Activated T-helper 2 cell treated with anti-CD3 and anti-CD28 coated beads, Interferon-gamma antibody, Interleukin-2, Interleukin-4, amounts not matched to agents 10 μg/mL and 5 μg/mL and 100 μg/mL, durations not matched to agents 14 hours and 24 hours and 36 hours (primary cell): Measurements from ENCODE around the gene STARD10. TPM values are rescaled to one million over a fixed set of nuclear protein-coding genes. Genes with fewer than 3 reads are reported as not detected.

Source experiments
- DNase-seq: peaks from one replicate; pipeline ENCODE4 v3.0.0; 2021; ENCODE audit warnings: low spot score
- H3K27ac Mint-ChIP-seq: one replicate; pipeline ENCODE4 v1.8.0; 2021; ENCODE audit warnings: mixed read lengths
- H3K27me3 Mint-ChIP-seq: one replicate; pipeline ENCODE4 v1.8.0; 2021; ENCODE audit warnings: low read depth, mixed read lengths
- H3K36me3 Mint-ChIP-seq: one replicate; pipeline ENCODE4 v1.8.0; 2021; ENCODE audit warnings: low read depth, mixed read lengths
- H3K4me1 Mint-ChIP-seq: one replicate; pipeline ENCODE4 v1.8.0; 2021; ENCODE audit warnings: low read depth, mixed read lengths
- H3K4me3 Mint-ChIP-seq: one replicate; pipeline ENCODE4 v1.8.0; 2021; ENCODE audit warnings: low read depth, mild to moderate bottlenecking, moderate library complexity, mixed read lengths
- H3K9me3 Mint-ChIP-seq: one replicate; pipeline ENCODE4 v1.8.0; 2021; ENCODE audit warnings: mixed read lengths
- intact Hi-C: fragments of 100-400 bp; cut with micrococcal nuclease; formaldehyde crosslinking; loops from one replicate; pipeline ENCODE4 v1.15.1; 2023
- total RNA-seq: library from RNA; stranded (reverse); gene quantifications from 2 replicates; pipeline ENCODE4 v1.2.3, GENCODE V29; 2022

Gene STARD10
- total RNA-seq, 1 donor from 2014 or later: 10.7 TPM

DNA sequence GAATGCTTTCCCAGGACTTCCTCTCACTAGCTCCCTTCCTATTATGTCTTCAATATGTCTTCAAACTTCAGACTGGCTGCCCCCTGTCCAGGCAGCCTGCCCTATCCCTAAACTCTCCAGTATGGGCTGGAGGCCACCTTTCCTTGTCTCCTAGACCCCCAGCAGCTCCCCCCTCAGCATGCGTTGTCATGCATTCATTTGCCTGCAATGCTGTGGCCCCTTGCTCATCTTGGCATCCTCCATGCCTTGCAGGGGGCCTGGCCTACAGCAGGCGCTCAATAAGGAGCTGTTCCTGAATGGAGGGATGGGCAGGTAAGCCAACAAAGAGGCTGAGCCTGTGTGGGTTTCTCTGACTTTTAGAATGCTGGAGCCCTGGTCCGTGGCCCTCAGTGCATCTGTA is 25.3 kb downstream of the STARD10 start:
- no peak overlapping the region for H3K4me3 Mint-ChIP-seq
- no peak overlapping the region for H3K27ac Mint-ChIP-seq
- H3K27me3 Mint-ChIP-seq: peaks cover 4% of the 10 kb centered on the region
- H3K9me3 Mint-ChIP-seq: no peaks in the 10 kb centered on the region
- intact Hi-C loops: no loop called here
- no peak for DNase-seq
- H3K4me1 Mint-ChIP-seq: no peaks in the 10 kb centered on the region
- no peaks in the 10 kb centered on the region for H3K36me3 Mint-ChIP-seq

DNA sequence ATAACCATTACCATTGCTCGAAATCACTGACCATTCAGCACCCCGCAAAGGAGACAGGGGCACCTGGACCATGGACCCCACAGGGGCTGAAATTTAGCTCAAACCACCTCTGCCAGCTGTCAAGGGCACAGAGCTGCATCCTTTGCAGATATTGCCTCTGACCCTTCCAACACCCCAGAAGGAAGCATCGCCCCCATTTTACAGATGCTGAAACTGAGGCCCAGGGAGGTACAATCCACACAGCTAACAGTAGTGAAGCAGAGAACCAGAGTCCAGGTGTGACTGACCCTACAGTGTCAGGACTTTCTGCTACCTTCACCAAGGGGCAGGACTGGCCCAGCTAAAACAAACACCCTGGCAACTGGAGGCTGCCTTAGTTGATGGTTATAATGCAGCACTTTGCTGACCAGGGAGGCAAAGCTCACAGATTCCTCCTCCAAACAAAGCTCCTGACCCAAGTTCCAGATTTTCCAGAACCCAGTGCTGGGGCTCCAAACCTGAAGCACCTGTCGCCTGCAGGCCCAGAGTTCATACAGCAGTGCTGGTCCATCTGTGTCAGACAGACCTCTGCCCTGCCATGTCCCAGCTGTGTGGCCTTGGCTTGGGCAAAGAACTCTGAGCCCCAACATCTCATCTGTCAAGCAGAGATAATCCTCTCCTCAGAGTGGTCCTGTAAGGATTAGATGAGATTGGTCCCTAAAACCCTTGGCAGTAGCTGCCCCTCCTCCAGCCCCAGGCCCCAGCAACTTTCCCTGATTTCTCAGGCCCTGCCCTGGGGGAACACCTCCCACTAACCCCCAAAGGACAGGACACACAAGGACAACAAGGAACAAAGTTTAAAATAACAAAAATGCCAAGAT is 26.4 kb downstream of the STARD10 start:
- intact Hi-C loops: no loop called here
- no peak for DNase-seq
- H3K36me3 Mint-ChIP-seq: no peaks in the 10 kb centered on the region
- peaks cover 11% of the 10 kb centered on the region for H3K4me1 Mint-ChIP-seq
- H3K27ac Mint-ChIP-seq: no peak overlapping the region
- H3K4me3 Mint-ChIP-seq: no peak overlapping the region
- no peaks in the 10 kb centered on the region for H3K9me3 Mint-ChIP-seq
- H3K27me3 Mint-ChIP-seq: peaks cover 4% of the 10 kb centered on the region

DNA sequence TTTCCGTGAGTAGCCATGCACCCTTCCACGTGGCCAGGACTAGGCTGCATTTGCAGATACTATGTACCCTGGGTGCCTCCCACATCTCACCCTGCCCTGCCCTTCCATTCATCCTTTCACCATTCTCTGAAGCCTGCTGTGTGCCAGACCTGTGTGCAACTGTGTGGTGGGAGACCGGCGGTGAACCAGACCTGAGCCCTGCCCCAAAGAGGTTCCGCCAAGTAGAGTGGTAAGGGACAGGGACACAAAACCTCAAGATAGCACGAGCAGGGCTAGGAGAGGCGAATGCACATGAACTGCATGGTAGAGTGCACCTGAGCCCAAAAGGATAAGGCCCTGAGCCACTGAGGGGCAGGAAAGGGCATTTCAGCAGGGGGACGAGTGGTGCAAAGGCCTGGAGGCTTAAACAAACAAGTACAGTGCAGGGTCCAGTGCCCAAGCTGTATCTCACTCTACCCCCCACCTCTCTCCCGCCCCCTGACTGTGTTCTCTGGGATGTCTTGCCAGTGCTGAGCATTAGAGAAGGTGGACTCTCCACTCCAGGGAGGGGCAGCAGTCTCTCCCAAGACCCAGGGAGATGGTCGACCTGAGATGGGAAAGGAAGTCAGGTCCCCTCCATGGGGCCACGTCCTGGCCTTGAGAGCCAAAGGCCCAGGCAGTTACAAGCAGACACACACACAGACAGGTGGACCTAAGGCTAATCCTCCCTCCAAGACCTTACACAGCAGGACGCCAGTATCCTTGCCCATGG is 27.5 kb downstream of the STARD10 start:
- H3K27ac Mint-ChIP-seq: no peak overlapping the region
- H3K4me1 Mint-ChIP-seq: peaks cover 12% of the 10 kb centered on the region
- DNase-seq: no peak
- no peaks in the 10 kb centered on the region for H3K36me3 Mint-ChIP-seq
- peaks cover 4% of the 10 kb centered on the region for H3K27me3 Mint-ChIP-seq
- H3K4me3 Mint-ChIP-seq: no peak overlapping the region
- intact Hi-C loops: no loop called here
- no peaks in the 10 kb centered on the region for H3K9me3 Mint-ChIP-seq

DNA sequence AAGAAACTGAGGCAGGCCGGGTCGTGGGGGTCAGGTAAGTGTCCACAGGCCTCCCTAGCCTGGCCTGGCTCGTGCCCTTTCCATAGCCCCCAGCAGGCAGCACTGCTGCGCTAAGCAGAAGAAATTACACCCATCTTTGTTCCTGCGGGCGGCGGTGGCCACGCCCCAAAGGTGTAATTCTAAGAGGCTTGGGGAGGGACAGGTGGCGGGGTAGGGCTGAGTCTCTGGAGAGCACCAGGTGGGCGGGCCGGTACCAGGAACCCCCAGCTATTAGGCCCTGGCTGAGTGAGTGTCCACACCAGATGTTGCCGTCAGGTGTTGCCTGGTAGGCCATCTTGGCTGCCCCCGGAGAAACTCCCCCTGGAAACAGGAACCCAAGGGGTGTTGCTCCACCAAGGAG is 29.3 kb downstream of the STARD10 start:
- H3K27ac Mint-ChIP-seq: no peak overlapping the region
- no peak for DNase-seq
- H3K4me3 Mint-ChIP-seq: no peak overlapping the region
- no peaks in the 10 kb centered on the region for H3K36me3 Mint-ChIP-seq
- H3K9me3 Mint-ChIP-seq: no peaks in the 10 kb centered on the region
- H3K27me3 Mint-ChIP-seq: peaks cover 6% of the 10 kb centered on the region
- intact Hi-C loops: no loop called here
- H3K4me1 Mint-ChIP-seq: peaks cover 19% of the 10 kb centered on the region

DNA sequence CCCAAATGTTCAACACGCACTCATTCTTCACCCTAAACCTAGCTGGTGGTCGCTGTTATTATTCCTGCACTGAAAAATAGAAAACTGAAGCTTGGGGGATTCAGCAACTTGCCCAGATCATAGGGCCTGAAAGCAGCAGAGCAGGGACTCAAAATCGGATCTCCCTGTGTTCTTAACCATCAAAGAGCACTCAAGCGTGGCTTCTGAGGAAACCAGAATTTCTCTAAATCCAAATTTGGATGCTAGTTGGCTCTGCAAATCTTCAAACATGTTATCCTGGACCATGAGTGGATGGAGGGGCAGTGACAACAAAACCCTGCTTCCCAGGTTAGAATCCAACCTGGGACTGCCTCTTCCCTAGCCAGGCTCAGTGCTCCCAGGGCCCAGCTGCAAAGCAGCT is 30.0 kb downstream of the STARD10 start:
- DNase-seq: no peak
- no peaks in the 10 kb centered on the region for H3K9me3 Mint-ChIP-seq
- H3K4me3 Mint-ChIP-seq: no peak overlapping the region
- no peak overlapping the region for H3K27ac Mint-ChIP-seq
- intact Hi-C loops: no loop called here
- H3K27me3 Mint-ChIP-seq: peaks cover 5% of the 10 kb centered on the region
- peaks cover 21% of the 10 kb centered on the region for H3K4me1 Mint-ChIP-seq
- no peaks in the 10 kb centered on the region for H3K36me3 Mint-ChIP-seq

DNA sequence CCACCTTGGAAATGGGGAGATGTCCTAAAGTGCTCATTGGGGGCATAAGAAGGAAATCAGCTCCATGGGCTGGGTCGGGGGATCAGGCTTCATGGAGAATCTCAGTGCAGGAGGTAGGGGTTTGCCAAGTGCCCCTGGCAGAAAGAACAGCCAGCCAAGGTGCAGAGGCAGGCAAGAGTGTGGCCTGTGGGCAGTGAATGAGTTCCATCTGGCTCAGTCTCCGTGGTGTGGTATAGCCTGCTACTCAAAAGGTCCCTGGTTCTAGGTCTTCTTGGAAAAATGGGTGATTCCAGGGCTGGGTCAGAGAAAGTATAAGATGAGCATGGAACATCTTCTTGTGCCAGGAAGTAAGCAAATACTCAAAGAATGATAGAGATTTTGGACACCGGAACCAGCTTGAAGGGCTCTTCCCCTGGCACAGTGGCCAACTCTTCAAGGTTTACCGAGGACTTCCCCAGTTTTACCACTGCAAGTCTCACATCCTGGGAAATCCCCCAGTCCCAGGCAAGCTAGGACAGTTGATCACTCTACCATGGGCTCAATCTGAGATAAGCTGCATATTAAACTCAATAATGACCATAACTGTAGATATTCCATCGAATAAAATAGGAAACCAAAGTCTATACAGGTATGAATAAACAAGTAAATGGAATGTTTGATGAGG is 31.1 kb downstream of the STARD10 start:
- H3K27ac Mint-ChIP-seq: peak overlapping the region; percentile 5
- intact Hi-C loops: no loop called here
- no peaks in the 10 kb centered on the region for H3K9me3 Mint-ChIP-seq
- no peak overlapping the region for H3K4me3 Mint-ChIP-seq
- DNase-seq: no peak
- no peaks in the 10 kb centered on the region for H3K36me3 Mint-ChIP-seq
- H3K4me1 Mint-ChIP-seq: peaks cover 22% of the 10 kb centered on the region
- peaks cover 2% of the 10 kb centered on the region for H3K27me3 Mint-ChIP-seq

DNA sequence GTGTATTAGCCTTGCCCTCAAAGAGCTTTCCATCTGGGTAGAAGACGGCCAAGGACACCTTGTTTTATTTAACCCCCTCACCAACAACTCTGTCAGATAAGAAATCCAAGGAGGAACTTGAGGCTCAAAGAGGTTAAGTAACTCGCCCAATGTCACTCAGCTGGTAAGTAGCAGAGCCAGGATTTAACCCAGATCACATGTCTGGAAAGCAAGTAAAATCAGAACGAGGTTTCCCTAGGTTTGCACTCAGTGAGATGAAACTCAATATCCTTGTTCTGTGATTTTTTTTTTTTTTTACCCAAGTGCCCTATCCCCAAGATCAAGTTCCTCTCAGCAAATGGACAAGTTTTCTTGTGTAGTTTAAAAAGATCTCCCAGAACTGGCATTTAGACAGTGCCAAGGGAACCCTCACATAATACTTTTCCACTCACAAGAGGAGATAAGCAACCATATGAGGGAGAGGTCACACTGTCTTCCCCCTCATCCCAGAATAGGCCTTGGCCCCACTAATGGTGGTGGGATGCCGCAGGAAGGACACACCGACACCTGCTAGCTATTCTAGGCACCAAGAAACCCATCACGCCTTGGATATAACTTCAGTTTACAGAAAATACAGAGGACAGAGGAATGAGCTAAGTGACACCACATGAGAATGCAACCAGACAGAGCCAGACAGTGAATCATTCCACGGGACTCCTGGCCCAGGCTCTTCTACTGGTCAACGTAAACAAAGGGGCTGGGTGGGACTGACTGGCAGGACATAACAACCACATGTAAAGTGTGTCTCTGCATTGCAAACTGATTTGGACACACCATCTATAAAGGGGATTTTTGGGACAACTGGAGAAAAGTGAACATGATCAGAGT is 33.1 kb downstream of the STARD10 start:
- Mint-ChIP-seq H3K27me3 (peaks cover 2% of the 10 kb centered on the region), H3K27ac (no peak overlapping the region), H3K9me3 (no peaks in the 10 kb centered on the region), H3K36me3 (no peaks in the 10 kb centered on the region), H3K4me1 (peaks cover 22% of the 10 kb centered on the region), H3K4me3 (no peak overlapping the region)
- no peak for DNase-seq
- intact Hi-C loops: no loop called here

DNA sequence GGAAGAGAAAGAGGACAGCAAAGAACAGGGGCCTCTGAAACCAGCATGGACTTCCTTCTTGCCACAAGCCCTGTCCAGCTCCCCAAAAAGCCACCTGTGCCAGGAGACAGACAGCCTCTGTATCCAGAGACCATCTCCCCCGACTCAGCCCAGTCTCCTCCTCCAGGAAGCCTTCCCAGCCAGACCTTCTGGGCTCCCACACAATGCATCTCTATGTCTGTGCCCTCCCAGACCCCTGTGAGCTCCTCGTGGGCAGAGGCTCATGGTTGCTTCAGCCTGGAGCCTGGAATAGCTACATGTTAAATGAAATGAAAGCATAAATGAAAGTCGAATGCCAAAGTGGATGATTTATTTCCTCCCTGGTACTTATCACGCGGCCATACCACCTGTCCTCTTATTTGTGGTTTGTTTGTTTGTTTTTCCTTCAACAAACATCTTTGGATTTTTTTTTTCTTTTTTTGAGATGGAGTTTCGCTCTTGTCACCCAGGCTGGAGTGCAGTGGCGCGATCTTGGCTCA is 34.3 kb downstream of the STARD10 start:
- Mint-ChIP-seq H3K36me3 (no peaks in the 10 kb centered on the region), H3K4me3 (no peak overlapping the region), H3K4me1 (peaks cover 22% of the 10 kb centered on the region), H3K27ac (no peak overlapping the region), H3K27me3 (peaks cover 2% of the 10 kb centered on the region), H3K9me3 (no peaks in the 10 kb centered on the region)
- no peak for DNase-seq
- intact Hi-C loops: no loop called here

DNA sequence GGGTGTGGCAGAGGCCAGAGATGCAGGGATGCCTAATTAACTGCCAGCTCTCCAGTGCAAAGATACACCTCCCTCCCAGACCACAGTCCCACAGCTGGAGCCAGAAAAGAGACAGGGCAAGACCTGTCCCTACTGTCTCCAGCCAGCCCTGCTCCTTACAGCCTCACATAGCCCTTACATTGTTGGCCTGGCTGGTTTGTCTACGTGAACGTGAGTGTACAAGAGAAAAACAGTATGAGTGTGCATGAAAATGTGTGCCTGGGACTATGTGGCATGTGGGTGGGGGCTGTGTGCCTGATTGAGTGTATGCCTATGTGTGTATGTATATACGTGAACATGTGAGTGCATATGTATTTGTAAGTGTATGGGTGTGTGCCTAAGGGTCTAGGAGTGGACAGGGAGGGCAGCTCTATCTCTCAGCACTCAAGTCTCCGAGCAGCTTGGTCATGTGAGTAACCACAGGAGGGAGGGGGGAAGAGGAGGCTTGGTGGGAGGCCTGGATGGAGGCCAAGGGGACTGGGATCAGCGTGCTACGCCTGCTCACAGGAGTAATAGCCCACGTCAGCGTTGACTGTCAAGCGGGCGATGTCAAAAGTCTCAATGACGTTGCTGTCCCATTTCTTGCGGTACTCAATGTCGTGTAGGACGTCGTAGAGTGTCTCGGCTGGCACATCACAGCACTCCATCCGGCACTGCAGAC is 35.0 kb downstream of the STARD10 start:
- H3K27ac Mint-ChIP-seq: no peak overlapping the region
- H3K36me3 Mint-ChIP-seq: no peaks in the 10 kb centered on the region
- peaks cover 2% of the 10 kb centered on the region for H3K27me3 Mint-ChIP-seq
- no peak overlapping the region for H3K4me3 Mint-ChIP-seq
- intact Hi-C loops: no loop called here
- H3K4me1 Mint-ChIP-seq: peaks cover 22% of the 10 kb centered on the region
- no peaks in the 10 kb centered on the region for H3K9me3 Mint-ChIP-seq
- DNase-seq: no peak

DNA sequence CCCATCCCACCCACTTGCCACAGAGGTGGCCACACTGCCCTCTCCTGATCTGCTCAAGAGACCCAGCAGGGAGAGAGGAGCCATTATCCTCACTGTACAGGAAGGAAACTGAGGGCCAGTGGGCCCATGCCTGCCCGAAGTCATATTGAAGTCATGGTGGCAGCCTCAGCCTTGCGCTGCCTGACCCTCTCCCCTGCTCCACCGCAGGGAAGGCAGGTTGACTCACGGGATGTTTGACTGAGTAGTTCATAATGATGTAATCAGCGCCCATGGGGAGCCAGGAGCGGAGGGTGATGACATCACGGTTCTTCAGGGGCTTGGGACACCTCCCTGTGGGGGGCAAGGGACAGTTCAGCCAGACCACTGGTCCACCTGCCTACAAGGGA is 35.5 kb downstream of the STARD10 start:
- Mint-ChIP-seq H3K36me3 (no peaks in the 10 kb centered on the region), H3K27ac (no peak overlapping the region), H3K9me3 (no peaks in the 10 kb centered on the region), H3K27me3 (peaks cover 2% of the 10 kb centered on the region), H3K4me1 (peaks cover 21% of the 10 kb centered on the region), H3K4me3 (no peak overlapping the region)
- intact Hi-C loops: no loop called here
- no peak for DNase-seq

DNA sequence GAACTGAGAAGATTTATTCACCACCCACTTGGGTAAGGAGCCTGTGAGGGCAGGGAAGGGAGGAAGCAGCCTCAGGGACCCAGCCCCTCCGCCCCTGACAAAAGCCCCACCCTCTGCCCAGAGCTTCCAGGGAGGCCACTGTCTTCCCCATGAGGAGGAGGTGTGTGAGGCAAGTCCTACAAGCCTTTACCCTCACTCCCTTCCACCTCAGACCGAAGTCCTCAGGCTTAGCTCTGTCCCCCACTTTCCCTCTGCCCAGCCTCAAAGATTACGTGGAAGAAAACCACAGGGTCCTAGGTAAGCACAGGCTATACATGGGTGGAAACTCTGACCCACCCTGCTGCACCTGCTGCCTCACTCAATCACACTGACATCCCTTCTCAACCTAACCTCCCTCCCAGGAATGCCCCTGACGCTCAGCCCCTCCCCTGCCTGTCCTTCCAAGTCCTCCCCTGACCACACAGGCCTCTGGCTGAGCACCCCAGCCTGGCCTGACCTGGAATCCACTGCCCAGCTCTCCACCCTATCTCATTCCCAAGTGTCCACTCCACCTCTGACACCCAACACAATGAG is 38.0 kb downstream of the STARD10 start:
- peaks cover under 1% of the 10 kb centered on the region for H3K27me3 Mint-ChIP-seq
- H3K9me3 Mint-ChIP-seq: no peaks in the 10 kb centered on the region
- H3K4me3 Mint-ChIP-seq: no peak overlapping the region
- no peak for DNase-seq
- no peaks in the 10 kb centered on the region for H3K36me3 Mint-ChIP-seq
- peaks cover 21% of the 10 kb centered on the region for H3K4me1 Mint-ChIP-seq
- intact Hi-C loops: no loop called here
- H3K27ac Mint-ChIP-seq: no peak overlapping the region
